Liver (tissue), 9 donors: ENCODE results near the gene SDSL. TPM values are rescaled to one million over a fixed set of nuclear protein-coding genes. Genes with fewer than 3 reads are reported as not detected.

Source experiments
- DNase-seq: peaks from one replicate; pipeline ENCODE4 v3.0.0-alpha.2; 2017; ENCODE audit warnings: low spot score
- H3K27ac ChIP-seq, 2 donors: one replicate each; pipeline ENCODE4 v1.7.0; 2013; ENCODE audit warnings: inconsistent platforms in 2 of 2, low read length in 2 of 2, control low read depth in 1 of 2, low read depth in 1 of 2, mild to moderate bottlenecking in 1 of 2
- H3K27me3 ChIP-seq, 4 donors: one replicate each; pipeline versions ENCODE4 v1.6.1 to v1.7.0; 2013; ENCODE audit warnings: low read length in 3 of 4, inconsistent platforms in 1 of 4, mild to moderate bottlenecking in 1 of 4, moderate library complexity in 1 of 4; ENCODE audit not compliant: control insufficient read depth in 4 of 4, insufficient read depth in 4 of 4
- H3K36me3 ChIP-seq, 4 donors: one replicate each; pipeline versions ENCODE4 v1.6.1 to v1.7.0; 2013; ENCODE audit warnings: low read length in 3 of 4, mild to moderate bottlenecking in 3 of 4, low read depth in 1 of 4, moderate library complexity in 1 of 4; ENCODE audit not compliant: control insufficient read depth in 4 of 4, insufficient read depth in 3 of 4
- H3K4me1 ChIP-seq, 4 donors: one replicate each; pipeline versions ENCODE4 v1.6.1 to v1.7.0; 2013; ENCODE audit warnings: low read length in 3 of 4, mild to moderate bottlenecking in 3 of 4, moderate library complexity in 1 of 4; ENCODE audit not compliant: control insufficient read depth in 4 of 4, insufficient read depth in 4 of 4
- H3K4me3 ChIP-seq, 3 donors: one replicate each; pipeline versions ENCODE4 v1.6.1 to v1.7.0; 2013; ENCODE audit warnings: low read length in 3 of 3, control low read depth in 1 of 3, low read depth in 1 of 3, mild to moderate bottlenecking in 1 of 3
- H3K9ac ChIP-seq, 2 donors: one replicate each; pipeline ENCODE4 v1.7.0; 2013; ENCODE audit warnings: low read length in 2 of 2, mild to moderate bottlenecking in 2 of 2, moderate library complexity in 2 of 2, control low read depth in 1 of 2, low read depth in 1 of 2
- H3K9me3 ChIP-seq, 4 donors: one replicate each; pipeline versions ENCODE4 v1.6.1 to v1.7.0; 2013; ENCODE audit warnings: low read length in 3 of 4; ENCODE audit not compliant: control insufficient read depth in 4 of 4
- ATF3 ChIP-seq: IDR thresholded peaks from 2 replicates; pipeline ENCODE4 v1.6.1; 2016; ENCODE audit warnings: antibody characterized with exemption
- CTCF ChIP-seq: fragments of 150-350 bp; IDR thresholded peaks from 2 replicates; pipeline ENCODE4 v1.5.1; 2017; ENCODE audit warnings: improper control_type of control experiment, low read depth, low read length; ENCODE audit not compliant: missing input control
- EGR1 ChIP-seq, 2 donors: IDR thresholded peaks; 2 replicates each; pipeline ENCODE4 v1.6.1; 2016 to 2018; ENCODE audit warnings: antibody characterized with exemption in 2 of 2, low read depth in 2 of 2
- FOXA1 ChIP-seq: IDR thresholded peaks from 2 replicates; pipeline ENCODE4 v1.6.1; 2016; ENCODE audit warnings: antibody characterized with exemption
- FOXA2 ChIP-seq: IDR thresholded peaks from 2 replicates; pipeline ENCODE4 v1.6.1; 2016; ENCODE audit warnings: antibody characterized with exemption
- GABPA ChIP-seq, 2 donors: IDR thresholded peaks in 1 of 2; conservative IDR thresholded peaks in 1 of 2; 2 replicates each; pipeline ENCODE4 v1.6.1; 2016; ENCODE audit warnings: antibody characterized with exemption in 2 of 2, mild to moderate bottlenecking in 1 of 2, moderate library complexity in 1 of 2
- HNF4A ChIP-seq, 2 donors: conservative IDR thresholded peaks; 2 replicates each; pipeline ENCODE4 v1.6.1; 2016; ENCODE audit warnings: antibody characterized with exemption in 2 of 2, mild to moderate bottlenecking in 2 of 2
- HNF4G ChIP-seq: IDR thresholded peaks from 2 replicates; pipeline ENCODE4 v1.6.1; 2016; ENCODE audit warnings: antibody characterized with exemption
- JUND ChIP-seq, 2 donors: IDR thresholded peaks; 2 replicates each; pipeline ENCODE4 v1.6.1; 2016; ENCODE audit warnings: antibody characterized with exemption in 2 of 2
- NR2F2 ChIP-seq: IDR thresholded peaks from 2 replicates; pipeline ENCODE4 v1.6.1; 2016; ENCODE audit warnings: antibody characterized with exemption
- REST ChIP-seq: IDR thresholded peaks from 2 replicates; pipeline ENCODE4 v1.6.1; 2016; ENCODE audit warnings: antibody characterized with exemption, mild to moderate bottlenecking
- SP1 ChIP-seq: IDR thresholded peaks from 2 replicates; pipeline ENCODE4 v1.6.1; 2018; ENCODE audit warnings: antibody characterized with exemption, mild to moderate bottlenecking
- TAF1 ChIP-seq: conservative IDR thresholded peaks from 2 replicates; pipeline ENCODE4 v1.6.1; 2016; ENCODE audit warnings: antibody characterized with exemption, mild to moderate bottlenecking
- YY1 ChIP-seq: IDR thresholded peaks from 2 replicates; pipeline ENCODE4 v1.6.1; 2016; ENCODE audit warnings: antibody characterized with exemption, mild to moderate bottlenecking
- WGBS: extraction: QIAGEN DNeasy Blood & Tissue Kit; methylation state at CpG from one replicate; pipeline ENCODE4 v1.1.7; 2013; 5-methylcytosine and 5-hydroxymethylcytosine counted together
- polyA plus RNA-seq, 2 donors: library from polyadenylated mRNA; stranded (reverse) in 1 of 2; unstranded in 1 of 2; fragments of 200-250 nt in 1 of 2; fragments of >200 nt in 1 of 2; fragmentation: Nextera tagmentation in 1 of 2; extraction: Ambion mirVana in 1 of 2; gene quantifications; one replicate each; pipeline versions ENCODE4 v1.2.1 to v1.2.3, GENCODE V29; 2013 to 2015
- total RNA-seq, 2 donors: library from RNA; depleted of rRNA; stranded (reverse); fragments of >200 nt; gene quantifications; one replicate each; pipeline ENCODE4 v1.2.3, GENCODE V29; 2014
- TF ChIP-seq, protein P1 (sequence below): IDR thresholded peaks from 2 replicates; pipeline ENCODE4 v1.6.1; 2016; ENCODE audit warnings: antibody characterized with exemption
- TF ChIP-seq, protein P2 (sequence below): IDR thresholded peaks from 2 replicates; pipeline ENCODE4 v1.6.1; 2016; ENCODE audit warnings: antibody characterized with exemption
- donor health status: healthy.
- donor health status: healthy.
- donor health status: healthy.
- donor health status: healthy.
- donor health status: healthy.

Gene SDSL
- total and polyA plus RNA-seq, 4 donors, result 22.4 to 93.1 (median 33.7) TPM

DNA sequence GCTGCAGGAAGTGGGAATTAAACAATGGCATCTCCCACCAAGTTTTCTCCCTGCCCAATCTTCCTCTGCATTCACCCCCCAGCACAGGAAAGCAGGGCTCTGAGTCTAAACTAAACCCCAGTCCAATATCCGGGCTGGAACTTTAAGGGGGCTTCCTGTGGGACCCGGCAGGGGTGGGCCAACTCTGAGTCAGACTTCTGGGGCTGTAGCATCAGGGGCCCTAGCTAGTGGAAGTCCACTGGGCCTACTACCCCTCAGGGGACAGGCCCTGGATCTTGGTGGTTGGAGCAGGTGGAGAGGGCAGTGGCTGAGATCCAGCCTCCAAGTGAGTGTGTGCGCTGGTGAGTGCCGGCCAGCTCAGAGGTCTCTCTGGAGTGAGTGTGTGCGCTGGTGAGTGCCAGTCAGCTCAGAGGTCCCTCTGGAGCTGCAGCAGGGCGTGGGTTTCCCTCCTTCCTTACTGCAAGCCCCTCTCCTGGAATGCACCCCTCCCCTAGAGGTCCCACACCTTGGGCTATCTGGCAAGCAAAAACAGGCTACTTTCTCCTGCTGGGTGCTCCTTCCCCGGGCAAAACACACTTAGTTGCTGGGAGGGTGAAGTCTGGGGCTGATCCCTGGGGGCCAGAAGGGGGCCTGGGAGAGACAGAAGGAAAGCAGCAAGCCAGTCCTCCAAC lies 55.1 kb downstream of the SDSL start (continued):
- TF ChIP-seq GABPA (IDR thresholded peaks at IDR 0.05 in 1 of 2, conservative IDR thresholded peaks at IDR 0.05 in 1 of 2), result no peak

- WGBS, result 8% methylated on average over 3 of the region's 3 CpGs
- no peak overlapping the region for H3K4me3 ChIP-seq
- peaks cover 0 to 2% (median 0%) of the 10 kb centered on the region in 4 donors for H3K9me3 ChIP-seq
- no peaks in the 10 kb centered on the region for H3K4me1 ChIP-seq
- TF ChIP-seq, protein P1, sequence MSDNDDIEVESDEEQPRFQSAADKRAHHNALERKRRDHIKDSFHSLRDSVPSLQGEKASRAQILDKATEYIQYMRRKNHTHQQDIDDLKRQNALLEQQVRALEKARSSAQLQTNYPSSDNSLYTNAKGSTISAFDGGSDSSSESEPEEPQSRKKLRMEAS, result no peak
- TF ChIP-seq YY1, result no peak
- TF ChIP-seq HNF4G, result no peak
- no peak for TF ChIP-seq FOXA1
- TF ChIP-seq, protein P2, sequence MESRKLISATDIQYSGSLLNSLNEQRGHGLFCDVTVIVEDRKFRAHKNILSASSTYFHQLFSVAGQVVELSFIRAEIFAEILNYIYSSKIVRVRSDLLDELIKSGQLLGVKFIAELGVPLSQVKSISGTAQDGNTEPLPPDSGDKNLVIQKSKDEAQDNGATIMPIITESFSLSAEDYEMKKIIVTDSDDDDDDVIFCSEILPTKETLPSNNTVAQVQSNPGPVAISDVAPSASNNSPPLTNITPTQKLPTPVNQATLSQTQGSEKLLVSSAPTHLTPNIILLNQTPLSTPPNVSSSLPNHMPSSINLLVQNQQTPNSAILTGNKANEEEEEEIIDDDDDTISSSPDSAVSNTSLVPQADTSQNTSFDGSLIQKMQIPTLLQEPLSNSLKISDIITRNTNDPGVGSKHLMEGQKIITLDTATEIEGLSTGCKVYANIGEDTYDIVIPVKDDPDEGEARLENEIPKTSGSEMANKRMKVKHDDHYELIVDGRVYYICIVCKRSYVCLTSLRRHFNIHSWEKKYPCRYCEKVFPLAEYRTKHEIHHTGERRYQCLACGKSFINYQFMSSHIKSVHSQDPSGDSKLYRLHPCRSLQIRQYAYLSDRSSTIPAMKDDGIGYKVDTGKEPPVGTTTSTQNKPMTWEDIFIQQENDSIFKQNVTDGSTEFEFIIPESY, result no peak
- no peak for TF ChIP-seq FOXA2
- TF ChIP-seq CTCF, result no peak
- no peaks in the 10 kb centered on the region for H3K36me3 ChIP-seq
- peaks cover 11 to 33% (median 13%) of the 10 kb centered on the region in 4 donors for H3K27me3 ChIP-seq
- DNase-seq, result no peak
- no peak overlapping the region for H3K9ac ChIP-seq
- no peak overlapping the region for H3K27ac ChIP-seq
Measured at GRCh38 chr12:113477842-113478215, 55.6 kb downstream of the SDSL start.

- Histone ChIP-seq H3K9ac (no peak overlapping the region), H3K4me1 (no peaks in the 10 kb centered on the region), H3K27ac (no peak overlapping the region), H3K36me3 (no peaks in the 10 kb centered on the region), H3K4me3 (no peak overlapping the region), H3K9me3 (peaks cover 0 to 2% (median 0%) of the 10 kb centered on the region in 4 donors), H3K27me3 (peaks cover 11 to 32% (median 15%) of the 10 kb centered on the region in 4 donors)
- 7% methylated on average over 41 of the region's 41 CpGs for WGBS
- no peak for DNase-seq
- TF ChIP-seq NR2F2, result no peak
- no peak for TF ChIP-seq SP1
- no peak for TF ChIP-seq EGR1 (IDR thresholded peaks at IDR 0.05; ENCODE audit: low read depth in 2 of 2)
- TF ChIP-seq REST, result no peak
- TF ChIP-seq HNF4A (conservative IDR thresholded peaks at IDR 0.05), result no peak
- no peak for TF ChIP-seq JUND (IDR thresholded peaks at IDR 0.05)
- TF ChIP-seq ATF3, result no peak
- TF ChIP-seq TAF1, result no peak
- TF ChIP-seq FOXA2, result no peak
- TF ChIP-seq YY1, result no peak
- TF ChIP-seq, protein P2, result no peak
- TF ChIP-seq, protein P1, result no peak
Measured at GRCh38 chr12:113478351-113479011, 56.3 kb downstream of the SDSL start.
